ENCODE measurements around the gene HAO1. TPM values are rescaled to one million over a fixed set of nuclear protein-coding genes. Genes with fewer than 3 reads are reported as not detected.

The HAO1 gene
- polyA plus RNA-seq, 1 of the 3 experiments (the other 2 are of a cell fraction), result not detected

- Histone ChIP-seq H3K9me2 (no peaks in the 10 kb centered on the region), H3K27me3 (ENCODE audit: insufficient read depth) (no peaks in the 10 kb centered on the region), H3F3A (replicated peaks; ENCODE audit: insufficient read depth) (peaks cover 12% of the 10 kb centered on the region), H3K79me2 (ENCODE audit: insufficient read depth) (no peaks in the 10 kb centered on the region), H3K27ac (ENCODE audit: low read depth in 2 of 2, low read length in 1 of 2) (no peak overlapping the region), H3K36me3 (replicated peaks in 1 of 2; ENCODE audit: control insufficient read depth in 1 of 2, insufficient read depth in 2 of 2, low read length in 1 of 2) (no peaks in the 10 kb centered on the region), H3K4me2 (no peak overlapping the region), H2AFZ (ENCODE audit: low read depth) (0 out of 2 replicates have a peak overlapping the region, but pooled peaks have one; percentile 17), H4K20me1 (ENCODE audit: insufficient read depth) (no peaks in the 10 kb centered on the region), H3K9ac (no peak overlapping the region), H3K9me3 (no peaks in the 10 kb centered on the region), H3K4me1 (ENCODE audit: control insufficient read depth in 1 of 2, insufficient read depth in 2 of 2, low read depth in 1 of 2, low read length in 1 of 2) (peaks cover 0 to 9% of the 10 kb centered on the region in 2 experiments; a peak in 3 of 4 replicates), H3K4me3 (ENCODE audit: low read depth in 2 of 2, low read length in 1 of 2) (no peak overlapping the region)
- no peak for TF ChIP-seq SMC3 (IDR thresholded peaks at IDR 0.05; ENCODE audit: low read depth, low read length)
- TF ChIP-seq FOXJ3 (CRISPR knock-in tag; IDR thresholded peaks at IDR 0.05), result no peak
- no peak for TF ChIP-seq TCF12 (IDR thresholded peaks at IDR 0.05)
- no peak for TF ChIP-seq USF1 (IDR thresholded peaks at IDR 0.05; ENCODE audit: borderline replicate concordance, low read depth)
- no peak for TF ChIP-seq MAX (IDR thresholded peaks at IDR 0.05; ENCODE audit: low read depth)
- no peak for TF ChIP-seq YY1 (IDR thresholded peaks at IDR 0.05; ENCODE audit: low read depth)
- no peak for TF ChIP-seq EP300 (IDR thresholded peaks at IDR 0.05; ENCODE audit: borderline replicate concordance in 1 of 2, low read depth in 1 of 2, low read length in 1 of 2)
- TF ChIP-seq CTCF (IDR thresholded peaks at IDR 0.05), result no peak
- no peak for TF ChIP-seq RXRA (IDR thresholded peaks at IDR 0.05; ENCODE audit: borderline replicate concordance, low read depth)
- no peak for TF ChIP-seq RAD21 (IDR thresholded peaks at IDR 0.05; ENCODE audit: low read length)
- TF ChIP-seq, protein P1, sequence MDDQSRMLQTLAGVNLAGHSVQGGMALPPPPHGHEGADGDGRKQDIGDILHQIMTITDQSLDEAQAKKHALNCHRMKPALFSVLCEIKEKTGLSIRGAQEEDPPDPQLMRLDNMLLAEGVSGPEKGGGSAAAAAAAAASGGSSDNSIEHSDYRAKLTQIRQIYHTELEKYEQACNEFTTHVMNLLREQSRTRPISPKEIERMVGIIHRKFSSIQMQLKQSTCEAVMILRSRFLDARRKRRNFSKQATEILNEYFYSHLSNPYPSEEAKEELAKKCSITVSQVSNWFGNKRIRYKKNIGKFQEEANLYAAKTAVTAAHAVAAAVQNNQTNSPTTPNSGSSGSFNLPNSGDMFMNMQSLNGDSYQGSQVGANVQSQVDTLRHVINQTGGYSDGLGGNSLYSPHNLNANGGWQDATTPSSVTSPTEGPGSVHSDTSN (IDR thresholded peaks at IDR 0.05), result no peak
- TF ChIP-seq, protein P2, sequence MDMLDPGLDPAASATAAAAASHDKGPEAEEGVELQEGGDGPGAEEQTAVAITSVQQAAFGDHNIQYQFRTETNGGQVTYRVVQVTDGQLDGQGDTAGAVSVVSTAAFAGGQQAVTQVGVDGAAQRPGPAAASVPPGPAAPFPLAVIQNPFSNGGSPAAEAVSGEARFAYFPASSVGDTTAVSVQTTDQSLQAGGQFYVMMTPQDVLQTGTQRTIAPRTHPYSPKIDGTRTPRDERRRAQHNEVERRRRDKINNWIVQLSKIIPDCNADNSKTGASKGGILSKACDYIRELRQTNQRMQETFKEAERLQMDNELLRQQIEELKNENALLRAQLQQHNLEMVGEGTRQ (IDR thresholded peaks at IDR 0.05; ENCODE audit: borderline replicate concordance, low read depth, low read length), result no peak
- no peak for TF ChIP-seq POLR2AphosphoS5 (IDR thresholded peaks at IDR 0.05; ENCODE audit: low read depth, low read length)
- no peak for TF ChIP-seq REST (IDR thresholded peaks at IDR 0.05; ENCODE audit: low read depth, low read length)
- ChIA-PET POLR2A (no interaction called here), CTCF (interaction anchor here (0.7 to 2.5 kb wide), 11 partner anchors 10 to 1276 kb away, joined by 3 to 18 read pairs (median 4); no protein-coding TSS in a partner anchor)
- 52% methylated on average over 4 of the region's 4 CpGs for WGBS (ENCODE audit: low lambda C conversion rate)
- no peak for DNase-seq
These were observed 81.5 kb downstream of the HAO1 start for GRCh38 chr20:7858734-7859250.

Data from SK-N-SH (cell line).